Heart left ventricle (tissue), 16 donors: ENCODE data around the gene UPF2. TPM values are rescaled to one million over a fixed set of nuclear protein-coding genes. Genes with fewer than 3 reads are reported as not detected.

Source experiments
- ATAC-seq, 4 donors: fragments of 200-7000 bp; cut with Tn5 transposase; one replicate each; pipeline ENCODE4 v1.9.1; 2020 to 2022; ENCODE audit warnings: moderate library complexity in 4 of 4, mild to moderate bottlenecking in 3 of 4, moderate number of reproducible peaks in 1 of 4
- DNase-seq, 5 donors: peaks; one replicate each; pipeline ENCODE4 v3.0.0-alpha.2; 2020
- H3K27ac ChIP-seq, 12 donors: fragments of 200-600 bp; sonication (generic) in 4 of 12; one replicate each; pipeline versions ENCODE4 v1.5.0 to v1.8.0; 2016 to 2022; ENCODE audit warnings: mild to moderate bottlenecking in 2 of 12
- H3K27me3 ChIP-seq, 9 donors: fragments of 200-600 bp; sonication (generic) in 2 of 9; one replicate each; pipeline versions ENCODE4 v1.5.1 to v1.8.0; 2016 to 2022; ENCODE audit warnings: mild to moderate bottlenecking in 3 of 9
- H3K36me3 ChIP-seq, 9 donors: fragments of 200-600 bp; sonication (generic) in 2 of 9; one replicate each; pipeline versions ENCODE4 v1.5.0 to v1.8.0; 2018 to 2022; ENCODE audit warnings: mild to moderate bottlenecking in 2 of 9
- H3K4me1 ChIP-seq, 12 donors: fragments of 200-600 bp; sonication (generic) in 4 of 12; one replicate each; pipeline versions ENCODE4 v1.5.0 to v1.8.0; 2016 to 2022; ENCODE audit warnings: mild to moderate bottlenecking in 3 of 12
- H3K4me3 ChIP-seq, 12 donors: fragments of 200-600 bp; sonication (generic) in 4 of 12; one replicate each; pipeline versions ENCODE4 v1.5.0 to v1.8.0; 2017 to 2022; ENCODE audit warnings: mild to moderate bottlenecking in 9 of 12, moderate library complexity in 4 of 12
- H3K9me3 ChIP-seq, 12 donors: fragments of 200-600 bp; sonication (generic) in 4 of 12; one replicate each; pipeline versions ENCODE4 v1.5.0 to v1.8.0; 2016 to 2022; ENCODE audit warnings: mild to moderate bottlenecking in 1 of 12
- POLR2A ChIP-seq, 2 donors: fragments of 450-650 bp; IDR thresholded peaks; one replicate each; pipeline ENCODE4 v1.6.1; 2017; ENCODE audit warnings: antibody characterized with exemption in 2 of 2, mild to moderate bottlenecking in 2 of 2, moderate library complexity in 2 of 2
- WGBS, 4 donors: extraction: QIAGEN DNeasy Blood & Tissue Kit in 2 of 4; methylation state at CpG; one replicate each; pipeline versions ENCODE4 v1.1.5 to v1.1.7; 2013 to 2018; 5-methylcytosine and 5-hydroxymethylcytosine counted together
- intact Hi-C, 10 donors: fragments of 100-400 bp; cut with DNase I; formaldehyde crosslinking; loops; one replicate each; pipeline versions ENCODE4 v1.11.1 to v1.14.2; 2022
- polyA plus RNA-seq, 2 donors: library from polyadenylated mRNA; stranded (reverse); fragments of 200-250 nt; gene quantifications; one replicate each; pipeline ENCODE4 v1.2.3, GENCODE V29; 2013
- total RNA-seq, 9 donors: library from RNA; depleted of rRNA in 2 of 9; stranded (reverse); fragments of >200 nt in 2 of 9; fragmentation: NEBNext Ultra II Directional in 3 of 9; extraction: Animal tissue kit (Norgen Biotek cat#: 25700) in 3 of 9; gene quantifications; one replicate each; pipeline versions ENCODE4 v1.1.0 to v1.2.4, GENCODE V29; 2016 to 2023
- TF ChIP-seq, protein P1 (sequence below), 12 donors: fragments of 200-600 bp; sonication (generic) in 4 of 12; IDR thresholded peaks; one replicate each; pipeline versions ENCODE4 v1.5.0 to v1.8.0; 2018 to 2022; ENCODE audit warnings: antibody characterized with exemption in 12 of 12, mild to moderate bottlenecking in 5 of 12
- donor health status: ischemic (EF 13 %, LVEDD 7.1; RV severe dilation, severe dysfunction).
- donor health status: healthy with polysubstance abuse.
- donor health status: DM: no; HTN: yes; CAD: no.
- donor health status: DM: no; HTN: no; CAD: no.
- donor health status: ischemic (EF 25% LVEDD 6.9; RV normal size, moderate dysfunction).
- donor health status: ischemic (EF 25% LVEDD 5.7; RV mildly dilated, moderate dysfunction).
- donor health status: healthy.
- donor health status: DM: yes; HTN: yes; CAD: no.
- donor health status: ischemic (EF 35%, LVEDD 5.7; RV mildly dilated, moderate dysfunction).
- donor health status: nonischemic (EF 11% LVEDD 7.7; RV severe dilation, severe dysfunction).
- donor health status: DM: yes; HTN: yes; CAD: no.
- donor health status: PGD.
- donor health status: ischemic (EF 29% LVEDD 5.4; RV normal size, mild dysfunction).
- donor health status: nonischemic (EF 23%, LVEDD 6.1; RV moderate dilation, normal function).

UPF2 gene
- total and polyA plus RNA-seq, 11 donors = 7.9 to 20.9 (median 15.7) TPM

DNA sequence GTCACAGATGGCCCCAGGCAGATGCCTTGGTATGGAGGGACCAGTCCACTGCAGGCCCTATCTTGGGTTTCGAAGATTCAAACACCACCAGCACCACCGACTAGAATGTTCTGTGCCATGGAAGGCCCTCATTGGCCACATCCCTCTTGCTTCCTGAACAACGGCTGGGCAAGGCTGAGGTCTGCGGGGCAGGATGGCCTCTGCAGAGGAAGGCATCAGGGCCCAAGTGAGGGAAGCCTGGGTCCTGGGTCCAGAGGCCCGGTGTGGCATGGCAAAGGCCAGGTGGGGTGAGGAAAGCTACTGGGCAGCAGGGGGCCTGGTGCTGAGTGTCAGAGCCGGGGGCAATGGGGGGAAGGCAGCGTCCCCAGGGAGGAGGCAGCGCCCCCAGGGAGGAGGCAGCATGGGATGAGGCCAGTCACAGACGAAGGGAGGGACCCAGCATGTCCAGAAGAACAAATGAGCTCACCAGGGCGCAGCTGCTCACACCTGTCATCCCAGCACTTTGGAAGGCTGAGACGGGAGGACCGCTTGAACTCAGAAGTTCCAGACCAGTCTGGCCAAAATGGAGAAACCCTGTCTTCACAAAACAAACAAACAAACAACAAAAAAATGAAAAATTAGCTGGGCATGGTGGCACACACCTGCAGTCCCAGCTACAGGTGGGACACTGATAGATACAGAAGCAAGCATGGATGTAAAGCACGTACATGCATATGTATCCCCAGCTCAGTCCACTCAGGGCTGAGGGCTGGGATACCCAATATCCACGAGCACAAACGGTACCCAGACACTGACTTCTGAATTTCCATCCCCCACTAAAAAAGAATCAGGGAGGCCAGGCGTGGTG, 155.0 kb downstream of the UPF2 start:
- Histone ChIP-seq H3K4me3 (no peak overlapping the region), H3K27ac (no peak overlapping the region), H3K9me3 (no peaks in the 10 kb centered on the region), H3K36me3 (no peaks in the 10 kb centered on the region), H3K27me3 (no peaks in the 10 kb centered on the region), H3K4me1 (peaks cover 0 to 2% (median 0%) of the 10 kb centered on the region in 12 donors)
- ATAC-seq (no peak), DNase-seq (peak in 2 of 5 donors; percentile 15 to 21)
- TF ChIP-seq POLR2A (IDR thresholded peaks at IDR 0.05) = no peak
- TF ChIP-seq, protein P1, sequence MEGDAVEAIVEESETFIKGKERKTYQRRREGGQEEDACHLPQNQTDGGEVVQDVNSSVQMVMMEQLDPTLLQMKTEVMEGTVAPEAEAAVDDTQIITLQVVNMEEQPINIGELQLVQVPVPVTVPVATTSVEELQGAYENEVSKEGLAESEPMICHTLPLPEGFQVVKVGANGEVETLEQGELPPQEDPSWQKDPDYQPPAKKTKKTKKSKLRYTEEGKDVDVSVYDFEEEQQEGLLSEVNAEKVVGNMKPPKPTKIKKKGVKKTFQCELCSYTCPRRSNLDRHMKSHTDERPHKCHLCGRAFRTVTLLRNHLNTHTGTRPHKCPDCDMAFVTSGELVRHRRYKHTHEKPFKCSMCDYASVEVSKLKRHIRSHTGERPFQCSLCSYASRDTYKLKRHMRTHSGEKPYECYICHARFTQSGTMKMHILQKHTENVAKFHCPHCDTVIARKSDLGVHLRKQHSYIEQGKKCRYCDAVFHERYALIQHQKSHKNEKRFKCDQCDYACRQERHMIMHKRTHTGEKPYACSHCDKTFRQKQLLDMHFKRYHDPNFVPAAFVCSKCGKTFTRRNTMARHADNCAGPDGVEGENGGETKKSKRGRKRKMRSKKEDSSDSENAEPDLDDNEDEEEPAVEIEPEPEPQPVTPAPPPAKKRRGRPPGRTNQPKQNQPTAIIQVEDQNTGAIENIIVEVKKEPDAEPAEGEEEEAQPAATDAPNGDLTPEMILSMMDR (IDR thresholded peaks at IDR 0.05) = no peak
- 86 to 88% (median 88%) methylated on average over 15 to 16 of the region's 16 CpGs for WGBS, 4 donors
- intact Hi-C loops = no loop called here

- ATAC-seq (no peak), DNase-seq (peak in 2 of 5 donors; percentile 13 to 48)
- Histone ChIP-seq H3K27me3 (no peaks in the 10 kb centered on the region), H3K4me3 (no peak overlapping the region), H3K27ac (no peak overlapping the region), H3K36me3 (no peaks in the 10 kb centered on the region), H3K9me3 (no peaks in the 10 kb centered on the region), H3K4me1 (peaks cover 0 to 2% (median 0%) of the 10 kb centered on the region in 12 donors)
- 68 to 85% (median 77%) methylated on average over 5 to 12 of the region's 12 CpGs for WGBS, 4 donors
- TF ChIP-seq, protein P1 (IDR thresholded peaks at IDR 0.05) = no peak
- TF ChIP-seq POLR2A (IDR thresholded peaks at IDR 0.05) = no peak
- intact Hi-C loops = no loop called here
Measured at GRCh38 chr10:11886851-11887250, 155.8 kb downstream of the UPF2 start.

GRCh38 chr10:11886138-11886474, 156.5 kb downstream of the UPF2 start:
- ATAC-seq (peak in 3 of 4 donors; percentile 75 to 77 (median 75)), DNase-seq (peak in 2 of 5 donors; percentile 47 to 48)
- TF ChIP-seq, protein P1 (IDR thresholded peaks at IDR 0.05) = no peak
- TF ChIP-seq POLR2A (IDR thresholded peaks at IDR 0.05) = no peak
- peaks cover 0 to 2% (median 0%) of the 10 kb centered on the region in 12 donors for H3K4me1 ChIP-seq
- H3K4me3 ChIP-seq = no peak overlapping the region
- whole genome bisulfite sequencing, 4 donors = 55 to 62% (median 58%) methylated on average over 6 of the region's 6 CpGs
- no peaks in the 10 kb centered on the region for H3K9me3 ChIP-seq
- no peaks in the 10 kb centered on the region for H3K27me3 ChIP-seq
- H3K36me3 ChIP-seq = no peaks in the 10 kb centered on the region
- no peak overlapping the region for H3K27ac ChIP-seq
- intact Hi-C loops = no loop called here

DNA sequence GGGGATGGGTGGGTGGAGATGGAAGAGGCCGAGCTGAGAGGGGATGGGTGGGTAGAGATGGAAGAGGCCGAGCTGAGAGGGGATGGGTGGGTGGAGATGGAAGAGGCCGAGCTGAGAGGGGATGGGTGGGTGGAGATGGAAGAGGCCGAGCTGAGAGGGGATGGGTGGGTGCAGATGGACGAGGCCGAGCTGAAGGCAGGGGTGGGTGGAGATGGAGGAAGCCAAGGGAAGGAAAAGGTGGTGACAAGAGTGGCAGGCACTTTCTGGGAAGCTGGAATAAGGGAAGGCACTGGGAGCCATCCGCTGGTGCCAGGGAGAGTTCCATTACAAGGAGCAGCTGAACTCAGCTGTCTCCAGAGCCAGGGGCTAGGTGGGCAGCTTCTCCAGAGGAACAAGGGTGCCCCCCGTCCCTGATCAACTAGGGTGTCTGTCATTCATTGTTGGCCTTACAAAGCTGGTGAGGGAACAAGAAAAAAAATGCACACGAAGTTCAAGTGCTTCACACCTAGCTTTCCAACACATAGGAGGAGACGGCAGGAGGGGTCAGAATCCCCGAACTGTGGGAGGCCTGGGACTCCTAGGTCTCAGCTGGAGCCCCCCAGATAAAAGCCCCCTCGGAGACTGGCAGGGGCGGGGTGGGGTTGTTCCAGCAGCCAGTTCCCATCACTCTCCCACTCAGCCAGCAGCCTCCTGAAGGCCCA, 157.0 kb downstream of the UPF2 start:
- no peak overlapping the region for H3K27ac ChIP-seq
- no peak for TF ChIP-seq POLR2A (IDR thresholded peaks at IDR 0.05)
- TF ChIP-seq, protein P1 (IDR thresholded peaks at IDR 0.05) = no peak
- H3K4me3 ChIP-seq = no peak overlapping the region
- no peak for DNase-seq
- H3K9me3 ChIP-seq = no peaks in the 10 kb centered on the region
- no peak for ATAC-seq
- intact Hi-C loops = no loop called here
- WGBS, 4 donors = 78 to 83% (median 80%) methylated on average over 13 of the region's 13 CpGs
- no peaks in the 10 kb centered on the region for H3K36me3 ChIP-seq
- H3K27me3 ChIP-seq = no peaks in the 10 kb centered on the region
- peaks cover 0 to 2% (median 0%) of the 10 kb centered on the region in 12 donors for H3K4me1 ChIP-seq
